BE2C (cell line): ENCODE measurements around the gene LDLRAD3.

Experiments used
- DNase-seq: peaks from one replicate; pipeline ENCODE4 v3.0.0-alpha.2; 2020
- H3K27me3 ChIP-seq: fragments of 250-450 bp; sonication (Bioruptor Pico); 2 replicates; pipeline ENCODE4 v1.5.1; 2020; ENCODE audit warnings: mild to moderate bottlenecking
- H3K36me3 ChIP-seq: fragments of 250-450 bp; sonication (Bioruptor Pico); 2 replicates; pipeline ENCODE4 v1.5.1; 2020; ENCODE audit warnings: mild to moderate bottlenecking
- H3K4me1 ChIP-seq: fragments of 250-450 bp; sonication (Bioruptor Pico); 2 replicates; pipeline ENCODE4 v1.5.1; 2020
- H3K4me3 ChIP-seq: 2 replicates; pipeline ENCODE4 v1.5.1; 2011; ENCODE audit warnings: low read depth, low read length
- H3K9me3 ChIP-seq: fragments of 250-450 bp; sonication (Bioruptor Pico); 2 replicates; pipeline ENCODE4 v1.5.1; 2020
- TF ChIP-seq, protein P1 (sequence below): IDR thresholded peaks from 2 replicates; pipeline ENCODE4 v1.5.1; 2012; ENCODE audit warnings: mild to moderate bottlenecking, low read depth, low read length

Gene LDLRAD3

GRCh38 chr11:36006556-36006955 lies 62.7 kb downstream of the LDLRAD3 start:
- Histone ChIP-seq H3K9me3 (no peaks in the 10 kb centered on the region), H3K36me3 (no peaks in the 10 kb centered on the region), H3K4me1 (no peaks in the 10 kb centered on the region), H3K27me3 (no peaks in the 10 kb centered on the region), H3K4me3 (no peak overlapping the region)
- TF ChIP-seq, protein P1, sequence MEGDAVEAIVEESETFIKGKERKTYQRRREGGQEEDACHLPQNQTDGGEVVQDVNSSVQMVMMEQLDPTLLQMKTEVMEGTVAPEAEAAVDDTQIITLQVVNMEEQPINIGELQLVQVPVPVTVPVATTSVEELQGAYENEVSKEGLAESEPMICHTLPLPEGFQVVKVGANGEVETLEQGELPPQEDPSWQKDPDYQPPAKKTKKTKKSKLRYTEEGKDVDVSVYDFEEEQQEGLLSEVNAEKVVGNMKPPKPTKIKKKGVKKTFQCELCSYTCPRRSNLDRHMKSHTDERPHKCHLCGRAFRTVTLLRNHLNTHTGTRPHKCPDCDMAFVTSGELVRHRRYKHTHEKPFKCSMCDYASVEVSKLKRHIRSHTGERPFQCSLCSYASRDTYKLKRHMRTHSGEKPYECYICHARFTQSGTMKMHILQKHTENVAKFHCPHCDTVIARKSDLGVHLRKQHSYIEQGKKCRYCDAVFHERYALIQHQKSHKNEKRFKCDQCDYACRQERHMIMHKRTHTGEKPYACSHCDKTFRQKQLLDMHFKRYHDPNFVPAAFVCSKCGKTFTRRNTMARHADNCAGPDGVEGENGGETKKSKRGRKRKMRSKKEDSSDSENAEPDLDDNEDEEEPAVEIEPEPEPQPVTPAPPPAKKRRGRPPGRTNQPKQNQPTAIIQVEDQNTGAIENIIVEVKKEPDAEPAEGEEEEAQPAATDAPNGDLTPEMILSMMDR, result no peak
- no peak for DNase-seq

DNA sequence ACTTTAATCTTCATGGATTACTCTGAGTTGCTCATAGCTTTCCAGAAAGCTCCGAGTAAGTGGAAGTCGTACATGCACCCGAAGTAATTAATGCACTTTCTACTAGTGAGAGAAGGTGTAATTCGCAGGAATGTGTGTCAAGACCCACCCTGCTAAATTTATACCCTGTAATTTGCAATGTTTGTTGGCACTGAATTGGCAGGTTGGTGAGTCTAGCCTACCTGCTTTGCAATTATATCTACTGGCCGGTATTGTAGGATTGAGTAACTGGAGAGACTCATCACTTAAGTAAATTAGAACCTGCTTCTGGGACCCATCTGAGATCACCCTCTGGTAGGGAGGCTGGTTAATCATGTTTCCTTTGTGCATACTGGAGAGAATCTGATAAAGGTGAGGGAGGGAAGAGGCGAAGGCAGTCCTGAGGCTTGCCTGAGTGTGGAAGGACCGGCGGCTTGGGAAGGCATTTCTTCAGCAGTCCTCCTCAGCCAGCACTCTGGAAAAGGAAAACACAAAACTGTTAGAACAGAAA lies 63.3 kb downstream of the LDLRAD3 start:
- Histone ChIP-seq H3K9me3 (no peaks in the 10 kb centered on the region), H3K4me1 (no peaks in the 10 kb centered on the region), H3K27me3 (no peaks in the 10 kb centered on the region), H3K36me3 (no peaks in the 10 kb centered on the region), H3K4me3 (no peak overlapping the region)
- TF ChIP-seq, protein P1, result no peak
- no peak for DNase-seq

DNA sequence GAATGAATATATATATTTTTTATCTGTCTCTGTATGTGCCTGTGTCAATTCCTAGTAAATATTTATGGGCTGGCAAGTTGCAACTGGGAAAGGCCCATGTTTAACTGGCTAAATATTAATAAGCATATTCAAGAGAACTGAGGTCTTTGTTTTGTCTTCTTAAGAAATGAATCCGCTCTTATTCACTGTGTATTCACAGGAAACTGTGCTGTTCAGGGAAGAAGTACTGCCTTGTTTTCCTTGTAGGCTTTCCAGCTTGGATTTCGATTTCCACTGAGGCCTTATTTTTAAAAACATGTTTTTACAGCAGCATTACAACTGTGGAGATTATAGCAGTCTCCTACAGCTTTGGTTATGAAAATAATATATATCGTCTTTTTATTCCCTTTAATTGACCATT lies 64.7 kb downstream of the LDLRAD3 start:
- Histone ChIP-seq H3K36me3 (no peaks in the 10 kb centered on the region), H3K4me1 (peaks cover 3% of the 10 kb centered on the region; the same call in 1 of the 2 replicates), H3K9me3 (no peaks in the 10 kb centered on the region), H3K4me3 (no peak overlapping the region), H3K27me3 (no peaks in the 10 kb centered on the region)
- TF ChIP-seq, protein P1, result no peak
- no peak for DNase-seq

GRCh38 chr11:36009473-36009872 lies 65.6 kb downstream of the LDLRAD3 start:
- TF ChIP-seq, protein P1, result no peak
- no peaks in the 10 kb centered on the region for H3K36me3 ChIP-seq
- no peak for DNase-seq

DNA sequence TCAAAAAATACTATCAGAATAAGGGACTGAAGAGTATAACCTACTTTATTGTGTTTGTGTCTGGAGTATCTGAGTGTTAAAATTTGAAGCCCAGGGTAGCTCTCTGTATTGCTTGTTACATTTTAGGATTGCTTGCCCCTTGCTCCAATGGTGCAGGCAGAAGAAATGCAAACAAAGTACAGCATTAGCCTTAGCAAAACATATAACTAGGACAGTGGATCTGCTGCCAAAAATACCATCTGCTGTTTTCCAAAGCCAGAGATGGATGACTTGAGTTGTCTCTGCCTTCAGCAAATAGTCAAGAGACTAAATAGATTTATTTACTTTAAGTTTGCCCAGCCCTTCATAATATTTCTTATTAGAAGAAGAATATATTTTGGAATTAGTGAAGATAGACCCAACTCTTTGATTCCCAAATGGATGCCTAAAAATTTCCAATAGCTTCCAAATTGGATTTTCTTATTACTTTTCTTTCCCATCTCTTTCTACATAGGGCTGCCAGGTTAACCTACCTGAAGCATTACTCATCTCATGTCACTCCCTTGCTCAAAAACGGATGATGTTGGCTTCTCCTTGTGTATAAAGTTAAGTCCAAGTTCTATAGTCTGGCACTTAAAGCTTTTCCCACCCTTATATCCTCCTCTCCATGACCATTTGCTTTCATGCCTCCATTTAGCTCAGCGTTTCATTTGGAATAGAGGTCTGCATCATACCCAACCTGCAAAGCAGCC lies 66.3 kb downstream of the LDLRAD3 start:
- no peaks in the 10 kb centered on the region for H3K36me3 ChIP-seq
- H3K4me1 ChIP-seq, result peaks cover 3% of the 10 kb centered on the region
- DNase-seq, result no peak

More at GRCh38 chr11:36009473-36009872, 65.6 kb downstream of the LDLRAD3 start:
- Histone ChIP-seq H3K4me1 (peaks cover 3% of the 10 kb centered on the region), H3K9me3 (no peaks in the 10 kb centered on the region), H3K4me3 (no peak overlapping the region), H3K27me3 (no peaks in the 10 kb centered on the region)

GRCh38 chr11:36011574-36011973 lies 67.7 kb downstream of the LDLRAD3 start:
- no peaks in the 10 kb centered on the region for H3K36me3 ChIP-seq
- H3K27me3 ChIP-seq, result no peaks in the 10 kb centered on the region
- H3K4me1 ChIP-seq, result peaks cover 3% of the 10 kb centered on the region
- H3K9me3 ChIP-seq, result no peaks in the 10 kb centered on the region
- no peak overlapping the region for H3K4me3 ChIP-seq
- TF ChIP-seq, protein P1, result no peak
- no peak for DNase-seq

More for the DNA sequence above, 66.3 kb downstream of the LDLRAD3 start:
- TF ChIP-seq, protein P1, result no peak
- Histone ChIP-seq H3K4me3 (no peak overlapping the region), H3K9me3 (no peaks in the 10 kb centered on the region), H3K27me3 (no peaks in the 10 kb centered on the region)
